Spleen (tissue), 11 donors: ENCODE measurements around the gene MED29. TPM values are rescaled to one million over a fixed set of nuclear protein-coding genes. Genes with fewer than 3 reads are reported as not detected.
A peak's percentile ranks its signal among the peaks of the same experiment; 100 is the strongest.
"Not testable (repeated sequence)": the region's sequence is repeated elsewhere in the genome, so short reads cannot be mapped to it uniquely, and the experiment has no call there.

Source experiments
- DNase-seq: peaks from one replicate; pipeline ENCODE4 v3.0.0-alpha.2; 2020
- H3K27ac ChIP-seq, 8 donors: fragments of 200-600 bp; sonication (generic) in 7 of 8; 1 replicate in 4 of 8; 2 replicates in 4 of 8; pipeline versions ENCODE4 v1.5.0 to v1.8.0; 2016 to 2021; ENCODE audit warnings: inconsistent platforms in 4 of 8, mild to moderate bottlenecking in 4 of 8, moderate library complexity in 1 of 8
- H3K27me3 ChIP-seq, 7 donors: fragments of 200-600 bp; sonication (generic) in 6 of 7; replicated peaks in 1 of 7; 1 replicate in 4 of 7; 2 replicates in 3 of 7; pipeline versions ENCODE4 v1.5.0 to v1.8.0; 2016 to 2021; ENCODE audit warnings: inconsistent platforms in 3 of 7, mild to moderate bottlenecking in 1 of 7
- H3K36me3 ChIP-seq, 6 donors: fragments of 200-600 bp; sonication (generic) in 5 of 6; 1 replicate in 4 of 6; 2 replicates in 2 of 6; pipeline versions ENCODE4 v1.5.0 to v1.8.0; 2016 to 2021; ENCODE audit warnings: inconsistent platforms in 2 of 6
- H3K4me1 ChIP-seq, 6 donors: fragments of 200-600 bp; sonication (generic) in 5 of 6; 1 replicate in 3 of 6; 2 replicates in 3 of 6; pipeline versions ENCODE4 v1.5.0 to v1.8.0; 2016 to 2021; ENCODE audit warnings: inconsistent platforms in 3 of 6
- H3K4me3 ChIP-seq, 8 donors: fragments of 200-600 bp; sonication (generic) in 7 of 8; 1 replicate in 4 of 8; 2 replicates in 4 of 8; pipeline versions ENCODE4 v1.5.0 to v1.8.0; 2016 to 2021; ENCODE audit warnings: inconsistent platforms in 4 of 8, mild to moderate bottlenecking in 4 of 8, moderate library complexity in 2 of 8
- H3K9me3 ChIP-seq, 8 donors: fragments of 200-600 bp; sonication (generic) in 7 of 8; 1 replicate in 4 of 8; 2 replicates in 4 of 8; pipeline versions ENCODE4 v1.5.0 to v1.8.0; 2016 to 2021; ENCODE audit warnings: inconsistent platforms in 4 of 8
- CTCF ChIP-seq, 11 experiments: fragments of 200-600 bp in 7 of 11; fragments of 450-650 bp in 4 of 11; sonication (generic) in 4 of 11; IDR thresholded peaks in 8 of 11; conservative IDR thresholded peaks in 3 of 11; 1 replicate in 7 of 11; 2 replicates in 4 of 11; pipeline versions ENCODE4 v1.4.0 to v1.8.0; 2016 to 2021; ENCODE audit warnings: antibody characterized with exemption in 11 of 11, inconsistent platforms in 4 of 11, mild to moderate bottlenecking in 1 of 11
- POLR2A ChIP-seq, 3 donors: fragments of 450-650 bp; IDR thresholded peaks; one replicate each; pipeline ENCODE4 v1.5.1; 2017; ENCODE audit warnings: antibody characterized with exemption in 3 of 3, mild to moderate bottlenecking in 1 of 3
- POLR2AphosphoS5 ChIP-seq, 3 donors: sonication (generic); formaldehyde crosslinking; IDR thresholded peaks; one replicate each; pipeline ENCODE4 v1.5.1; 2017; ENCODE audit warnings: antibody characterized with exemption in 3 of 3
- WGBS, 5 donors: extraction: QIAGEN DNeasy Blood & Tissue Kit in 3 of 5; methylation state at CpG; one replicate each; pipeline versions ENCODE4 v1.1.5 to v1.1.7; 2013 to 2018; 5-methylcytosine and 5-hydroxymethylcytosine counted together
- intact Hi-C: fragments of 100-400 bp; cut with DNase I; formaldehyde crosslinking; loops from one replicate; pipeline ENCODE4 v1.15.0; 2023; ENCODE audit warnings: low total_unique reads
- polyA plus RNA-seq, 3 donors: library from polyadenylated mRNA; stranded (reverse); fragments of 200-250 nt; gene quantifications; one replicate each; pipeline ENCODE4 v1.2.1, GENCODE V29; 2013
- total RNA-seq, 7 donors: library from RNA; depleted of rRNA in 3 of 7; stranded (reverse); fragments of >200 nt in 3 of 7; fragmentation: NEBNext Ultra II Directional in 4 of 7; extraction: Animal tissue kit (Norgen Biotek cat#: 25700) in 4 of 7; gene quantifications; one replicate each; pipeline versions ENCODE4 v1.1.0 to v1.2.1, GENCODE V29; 2016 to 2021
- donor health status: healthy with polysubstance abuse.
- donor health status: DM: no; HTN: no; CAD: no; lungs with moderate emphysema.
- donor health status: DM: no; HTN: no; CAD: no.
- donor health status: Bipolar disorder and iron deficiency.
- donor health status: healthy.
- donor health status: DM: no; HTN: no; CAD: no.
- donor health status: DM: yes; HTN: yes; CAD: no.

The MED29 gene
- total and polyA plus RNA-seq, 10 donors = 15.5 to 45.7 (median 30.4) TPM

GRCh38 chr19:39377373-39378362 is 13.5 kb upstream of the MED29 start:
- Histone ChIP-seq H3K27me3 (no peaks in the 10 kb centered on the region), H3K9me3 (no peaks in the 10 kb centered on the region), H3K36me3 (peaks cover 16 to 100% (median 78%) of the 10 kb centered on the region in 6 donors), H3K27ac (no peak overlapping the region), H3K4me1 (peaks cover 0 to 27% (median 12%) of the 10 kb centered on the region in 6 donors), H3K4me3 (no peak overlapping the region)
- intact Hi-C loops = no loop called here
- no peak for DNase-seq
- TF ChIP-seq POLR2AphosphoS5 (IDR thresholded peaks at IDR 0.05) = peak in 1 of 3 donors; percentile 28
- no peak for TF ChIP-seq POLR2A (IDR thresholded peaks at IDR 0.05)
- WGBS, 5 donors = 74 to 88% (median 86%) methylated on average over 12 to 18 of the region's 18 CpGs

GRCh38 chr19:39379366-39379765 is 11.8 kb upstream of the MED29 start:
- H3K27ac ChIP-seq, H3K9me3 ChIP-seq, intact Hi-C loops, H3K4me3 ChIP-seq, H3K27me3 ChIP-seq, DNase-seq: not testable (repeated sequence)
- peaks cover 16 to 100% (median 91%) of the 10 kb centered on the region in 6 donors for H3K36me3 ChIP-seq
- peaks cover 0 to 18% (median 0%) of the 10 kb centered on the region in 6 donors for H3K4me1 ChIP-seq
- 93 to 100% (median 96%) methylated on average over 4 of the region's 4 CpGs for WGBS, 5 donors

GRCh38 chr19:39379865-39380396 is 11.2 kb upstream of the MED29 start:
- Histone ChIP-seq H3K4me3 (no peak overlapping the region), H3K36me3 (peaks cover 16 to 100% (median 94%) of the 10 kb centered on the region in 6 donors), H3K27ac (no peak overlapping the region), H3K27me3 (no peaks in the 10 kb centered on the region), H3K9me3 (no peaks in the 10 kb centered on the region), H3K4me1 (peaks cover 0 to 19% (median 0%) of the 10 kb centered on the region in 6 donors)
- WGBS, 5 donors = 96 to 99% (median 97%) methylated on average over 14 of the region's 14 CpGs
- TF ChIP-seq CTCF (IDR thresholded peaks at IDR 0.05 in 8 of 11, conservative IDR thresholded peaks at IDR 0.05 in 3 of 11) (no peak), POLR2A (IDR thresholded peaks at IDR 0.05) (no peak), POLR2AphosphoS5 (IDR thresholded peaks at IDR 0.05) (no peak)
- no peak for DNase-seq
- intact Hi-C loops = no loop called here

DNA sequence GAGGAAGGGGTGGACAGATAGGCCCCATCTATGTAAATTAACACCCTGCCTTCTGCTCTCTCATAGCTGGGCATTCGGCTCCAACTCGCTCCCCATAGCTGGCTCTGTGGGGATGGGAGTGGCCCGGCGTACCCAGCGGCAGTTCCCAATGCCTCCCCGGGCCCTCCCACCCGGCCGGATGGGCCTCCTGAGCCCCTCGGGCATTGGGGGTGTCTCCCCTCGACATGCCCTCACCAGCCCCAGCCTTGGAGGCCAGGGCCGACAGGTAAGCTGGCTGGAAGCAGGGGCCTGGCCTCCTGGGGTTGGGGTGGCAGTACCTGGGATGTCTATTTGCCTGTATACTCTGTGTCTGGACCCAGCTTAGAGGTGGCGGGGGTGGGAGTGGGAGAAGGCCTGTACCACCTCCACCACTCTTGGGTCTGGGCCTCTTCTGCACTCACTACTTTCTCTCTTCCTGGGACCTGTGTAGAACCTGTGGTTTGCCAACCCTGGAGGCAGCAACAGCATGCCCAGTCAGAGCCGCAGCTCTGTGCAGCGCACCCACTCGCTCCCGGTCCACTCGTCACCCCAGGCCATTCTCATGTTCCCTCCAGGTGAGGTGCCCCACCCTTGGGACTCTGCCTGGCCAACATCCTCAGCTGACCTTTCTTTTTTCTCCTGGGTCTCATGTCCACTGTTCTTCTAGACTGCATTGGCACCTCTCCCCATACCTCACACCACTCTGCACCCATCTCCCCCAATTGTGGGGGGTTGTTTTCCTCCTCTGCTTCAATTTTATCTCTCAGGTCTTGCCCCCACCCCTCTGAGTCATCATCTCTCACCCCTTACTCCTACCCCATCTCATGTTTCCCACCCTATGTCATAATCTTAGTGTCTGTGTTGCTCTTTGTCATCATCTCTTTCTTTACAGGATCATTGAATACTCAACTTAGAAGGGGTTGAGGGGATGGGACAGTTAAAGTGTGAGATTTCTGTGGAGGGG is 10.4 kb upstream of the MED29 start:
- no peak for DNase-seq
- Histone ChIP-seq H3K27me3 (no peaks in the 10 kb centered on the region), H3K36me3 (peaks cover 16 to 100% (median 94%) of the 10 kb centered on the region in 6 donors), H3K27ac (no peak overlapping the region), H3K4me3 (no peak overlapping the region), H3K4me1 (peaks cover 0 to 20% (median 0%) of the 10 kb centered on the region in 6 donors), H3K9me3 (no peaks in the 10 kb centered on the region)
- intact Hi-C loops = no loop called here
- WGBS, 5 donors = 96 to 98% (median 97%) methylated on average over 17 of the region's 17 CpGs
- TF ChIP-seq POLR2A (IDR thresholded peaks at IDR 0.05) (no peak), POLR2AphosphoS5 (IDR thresholded peaks at IDR 0.05) (peak in 1 of 3 donors; percentile 35), CTCF (IDR thresholded peaks at IDR 0.05 in 8 of 11, conservative IDR thresholded peaks at IDR 0.05 in 3 of 11) (no peak)
